ENCODE data around the gene SRBD1. TPM values are rescaled to one million over a fixed set of nuclear protein-coding genes. Genes with fewer than 3 reads are reported as not detected.

The SRBD1 gene
- total and polyA plus RNA-seq, 2 of the 8 experiments (the other 6 are each of a cell fraction or from before 2014, with no cell fraction given), result 4.6 to 20.0 TPM

DNA sequence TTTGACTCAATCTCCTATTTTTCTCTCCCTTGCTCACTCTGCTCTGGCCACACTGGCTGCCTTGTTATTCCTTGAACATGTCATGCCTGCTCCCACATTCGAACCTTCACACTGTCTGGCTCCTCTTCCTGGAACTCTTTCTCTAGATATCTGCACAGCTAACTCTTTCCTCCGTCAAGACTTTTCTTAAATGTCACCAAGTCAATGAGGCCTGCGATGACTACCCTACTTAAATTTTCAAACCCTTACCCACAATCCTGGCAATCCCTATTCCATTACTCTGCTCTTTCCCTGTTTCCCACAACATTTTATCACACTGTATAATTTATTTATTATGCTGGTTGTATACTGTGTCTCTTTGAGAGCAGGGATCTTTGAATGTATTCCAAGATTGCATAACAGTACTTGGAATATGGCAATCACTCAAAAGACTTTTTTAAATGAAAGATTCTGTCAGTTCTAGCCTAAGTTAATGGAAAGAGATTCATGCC, 206.2 kb downstream of the SRBD1 start:
- no peak overlapping the region for H3K4me2 ChIP-seq (ENCODE audit: insufficient read depth in 1 of 2, low read depth in 2 of 2, low read length in 2 of 2)
- TF ChIP-seq TAF7 (optimal IDR thresholded peaks at IDR 0.05; ENCODE audit: borderline replicate concordance, low read depth, low read length), result no peak
- TF ChIP-seq RXRA (IDR thresholded peaks at IDR 0.05; ENCODE audit: insufficient read depth, low read depth, low read length), result no peak
- TF ChIP-seq POLR2AphosphoS5 (IDR thresholded peaks at IDR 0.05; ENCODE audit: low read depth, low read length), result no peak
- TF ChIP-seq SIN3A (conservative IDR thresholded peaks at IDR 0.05 in 1 of 2, IDR thresholded peaks at IDR 0.05 in 1 of 2; ENCODE audit: low read depth in 1 of 2, low read length in 2 of 2), result no peak
- no peak for TF ChIP-seq SP1 (IDR thresholded peaks at IDR 0.05; ENCODE audit: low read depth, low read length)
- TF ChIP-seq, protein P1, sequence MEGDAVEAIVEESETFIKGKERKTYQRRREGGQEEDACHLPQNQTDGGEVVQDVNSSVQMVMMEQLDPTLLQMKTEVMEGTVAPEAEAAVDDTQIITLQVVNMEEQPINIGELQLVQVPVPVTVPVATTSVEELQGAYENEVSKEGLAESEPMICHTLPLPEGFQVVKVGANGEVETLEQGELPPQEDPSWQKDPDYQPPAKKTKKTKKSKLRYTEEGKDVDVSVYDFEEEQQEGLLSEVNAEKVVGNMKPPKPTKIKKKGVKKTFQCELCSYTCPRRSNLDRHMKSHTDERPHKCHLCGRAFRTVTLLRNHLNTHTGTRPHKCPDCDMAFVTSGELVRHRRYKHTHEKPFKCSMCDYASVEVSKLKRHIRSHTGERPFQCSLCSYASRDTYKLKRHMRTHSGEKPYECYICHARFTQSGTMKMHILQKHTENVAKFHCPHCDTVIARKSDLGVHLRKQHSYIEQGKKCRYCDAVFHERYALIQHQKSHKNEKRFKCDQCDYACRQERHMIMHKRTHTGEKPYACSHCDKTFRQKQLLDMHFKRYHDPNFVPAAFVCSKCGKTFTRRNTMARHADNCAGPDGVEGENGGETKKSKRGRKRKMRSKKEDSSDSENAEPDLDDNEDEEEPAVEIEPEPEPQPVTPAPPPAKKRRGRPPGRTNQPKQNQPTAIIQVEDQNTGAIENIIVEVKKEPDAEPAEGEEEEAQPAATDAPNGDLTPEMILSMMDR (IDR thresholded peaks at IDR 0.05; ENCODE audit: control extremely low read depth in 1 of 3, insufficient read depth in 1 of 3, low read depth in 1 of 3, low read length in 3 of 3), result no peak
- no peak for TF ChIP-seq TCF12 (IDR thresholded peaks at IDR 0.05; ENCODE audit: low read depth, low read length)
- no peak for TF ChIP-seq NANOG (IDR thresholded peaks at IDR 0.05; ENCODE audit: insufficient read depth, low read depth, low read length, poor library complexity, severe bottlenecking)
- TF ChIP-seq POLR2A (IDR thresholded peaks at IDR 0.05; ENCODE audit: control extremely low read depth in 1 of 2, low read depth in 2 of 2, low read length in 2 of 2), result no peak
- TF ChIP-seq SIRT6 (IDR thresholded peaks at IDR 0.05; ENCODE audit: low read length), result no peak
- no peak overlapping the region for H3K14ac ChIP-seq (ENCODE audit: insufficient read length)
- no peaks in the 10 kb centered on the region for H3K27me3 ChIP-seq (replicated peaks in 1 of 4; ENCODE audit: control insufficient read depth in 3 of 4, extremely low read depth in 1 of 4, insufficient read depth in 3 of 4, low read length in 3 of 4)
- 90% methylated on average over 3 of the region's 3 CpGs; no CpG with 5 or more reads in 1 of the 2 experiments for WGBS, 2 experiments (ENCODE audit: extremely low coverage in 1 of 2, insufficient coverage in 1 of 2, insufficient read length in 1 of 2, insufficient replicate concordance in 2 of 2, low coverage in 1 of 2, low lambda C conversion rate in 2 of 2, missing lambda C conversion rate in 1 of 2)
- H3K23me2 ChIP-seq (ENCODE audit: low read depth, low read length), result no peaks in the 10 kb centered on the region
- H3K56ac ChIP-seq (replicated peaks; ENCODE audit: insufficient read length, low read depth, low read length), result no peak overlapping the region
- FAIRE-seq, result no peak
- H4K5ac ChIP-seq (ENCODE audit: insufficient read length, low read depth, low read length), result no peak overlapping the region
- no peaks in the 10 kb centered on the region for H4K20me1 ChIP-seq (replicated peaks in 1 of 2; ENCODE audit: control insufficient read depth in 1 of 2, insufficient read depth in 2 of 2, low read length in 2 of 2)
- no peaks in the 10 kb centered on the region for H3K79me2 ChIP-seq (ENCODE audit: control insufficient read depth in 1 of 2, insufficient read depth in 2 of 2, low read length in 2 of 2)
- H3K9me3 ChIP-seq (ENCODE audit: insufficient read depth in 2 of 2, low read depth in 1 of 2, low read length in 1 of 2), result no peaks in the 10 kb centered on the region
- H3K36me3 ChIP-seq (ENCODE audit: control insufficient read depth in 2 of 4, insufficient read depth in 4 of 4, low read length in 3 of 4), result no peaks in the 10 kb centered on the region; a peak in 1 of 8 replicates
- peaks cover 0 to 15% (median 4%) of the 10 kb centered on the region in 4 experiments; a peak in 4 of 7 replicates for H3K4me1 ChIP-seq (replicated peaks in 1 of 4; ENCODE audit: control insufficient read depth in 3 of 4, insufficient read depth in 4 of 4, low read length in 3 of 4)
- no peak overlapping the region for H3K9ac ChIP-seq (replicated peaks in 1 of 4; ENCODE audit: extremely low read depth in 1 of 4, low read depth in 3 of 4, low read length in 3 of 4)
- no peak overlapping the region for H2BK12ac ChIP-seq (ENCODE audit: low read depth, low read length)
- no peak overlapping the region for H4K8ac ChIP-seq (ENCODE audit: extremely low read depth, insufficient read depth, low read length)
- no peak overlapping the region for H3K27ac ChIP-seq (ENCODE audit: low read depth, low read length)
- H2BK20ac ChIP-seq (ENCODE audit: low read length), result no peak overlapping the region
- H3K18ac ChIP-seq (ENCODE audit: extremely low read depth, low read length), result 0 out of 2 replicates have a peak overlapping the region, but pooled peaks have one; percentile 19
- no peak overlapping the region for H2BK15ac ChIP-seq (ENCODE audit: low read length)
- CTCF ChIA-PET (ENCODE audit: partially characterized antibody), result no interaction called here
- POLR2A ChIA-PET (ENCODE audit: partially characterized antibody), result no interaction called here
- no peak overlapping the region for H3K4me3 ChIP-seq (ENCODE audit: extremely low read depth in 1 of 4, insufficient read depth in 2 of 4, low read depth in 3 of 4, low read length in 4 of 4)
- H2AFZ ChIP-seq (ENCODE audit: low read length), result no peak overlapping the region
- no peak overlapping the region for H3K4ac ChIP-seq (replicated peaks; ENCODE audit: insufficient read length, low read depth, low read length)
- DNase-seq (ENCODE audit: low read depth in 1 of 2, low spot score in 2 of 2), result no peak
- no peak overlapping the region for H2BK5ac ChIP-seq (ENCODE audit: low read depth, low read length)
- H2AK5ac ChIP-seq (ENCODE audit: low read depth, low read length), result no peak overlapping the region
- no peak overlapping the region for H2BK120ac ChIP-seq (replicated peaks; ENCODE audit: low read depth, low read length)
- H4K91ac ChIP-seq (replicated peaks; ENCODE audit: insufficient read length, low read length), result no peak overlapping the region
- H3K79me1 ChIP-seq (ENCODE audit: low read depth, low read length), result no peaks in the 10 kb centered on the region
- H3K23ac ChIP-seq (ENCODE audit: insufficient read length), result no peak overlapping the region

Data from H1 (cell line).